Stimulated activated naive B cell treated with anti-CD40 and anti-IgM and Interleukin-4, amounts not matched to agents 10 μg/mL and 1 μg/mL and 100 μg/mL, for 72 hours (primary cell): ENCODE data around the gene RYR3.

Experiments
- ATAC-seq, 2 donors: fragments of 150-1000 bp; cut with Tn5 transposase; replicated peaks; 2 replicates each; pipeline ENCODE4 v1.10.0; 2021; ENCODE audit warnings: moderate library complexity in 1 of 2
- DNase-seq: peaks from one replicate; pipeline ENCODE4 v3.0.0; 2021
- H3K27ac Mint-ChIP-seq: one replicate; pipeline ENCODE4 v1.8.0; 2022; ENCODE audit warnings: mild to moderate bottlenecking, mixed read lengths
- H3K27me3 Mint-ChIP-seq, 2 donors: one replicate each; pipeline ENCODE4 v1.8.0; 2022; ENCODE audit warnings: mixed read lengths in 2 of 2
- H3K36me3 Mint-ChIP-seq, 2 donors: one replicate each; pipeline ENCODE4 v1.8.0; 2022; ENCODE audit warnings: mixed read lengths in 2 of 2, mild to moderate bottlenecking in 1 of 2
- H3K4me1 Mint-ChIP-seq, 2 donors: one replicate each; pipeline ENCODE4 v1.8.0; 2022; ENCODE audit warnings: mixed read lengths in 2 of 2, mild to moderate bottlenecking in 1 of 2
- H3K4me3 Mint-ChIP-seq, 2 donors: one replicate each; pipeline ENCODE4 v1.8.0; 2022; ENCODE audit warnings: mild to moderate bottlenecking in 2 of 2, mixed read lengths in 2 of 2, moderate library complexity in 1 of 2
- H3K9me3 Mint-ChIP-seq, 2 donors: one replicate each; pipeline ENCODE4 v1.8.0; 2022; ENCODE audit warnings: mixed read lengths in 2 of 2, mild to moderate bottlenecking in 1 of 2

The RYR3 gene

DNA sequence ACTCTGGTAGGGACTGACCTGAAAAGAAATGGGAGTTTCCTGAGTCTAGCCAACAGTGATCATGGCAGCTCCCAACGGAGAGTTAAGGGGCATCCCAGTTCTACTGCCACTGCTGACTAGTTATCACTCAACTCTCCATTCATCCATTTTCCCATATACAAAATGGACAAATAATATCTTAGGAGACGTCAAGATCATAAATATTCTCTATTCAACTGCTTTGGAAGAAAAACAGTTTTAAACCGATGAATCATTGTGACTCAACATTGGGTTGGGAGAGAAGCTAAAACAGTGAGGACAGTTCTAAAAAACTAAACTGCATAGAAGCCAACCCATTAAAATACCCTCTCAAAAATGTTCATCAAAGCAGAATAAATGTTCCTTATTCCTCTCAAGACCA, 600.0 kb downstream of the RYR3 start:
- Mint-ChIP-seq H3K36me3 (peaks cover 2% of the 10 kb centered on the region in 2 donors), H3K4me1 (peaks cover 12 to 26% of the 10 kb centered on the region in 2 donors), H3K4me3 (no peak overlapping the region), H3K27ac (no peak overlapping the region), H3K9me3 (no peaks in the 10 kb centered on the region), H3K27me3 (no peaks in the 10 kb centered on the region)
- ATAC-seq = no peak
- DNase-seq = no peak

- ATAC-seq (no peak), DNase-seq (no peak)
- Mint-ChIP-seq H3K27me3 (no peaks in the 10 kb centered on the region), H3K4me1 (peaks cover 15 to 30% of the 10 kb centered on the region in 2 donors), H3K36me3 (peaks cover 2 to 4% of the 10 kb centered on the region in 2 donors), H3K27ac (no peak overlapping the region), H3K9me3 (no peaks in the 10 kb centered on the region), H3K4me3 (no peak overlapping the region)
These were observed 601.6 kb downstream of the RYR3 start for GRCh38 chr15:33912326-33912725.

DNA sequence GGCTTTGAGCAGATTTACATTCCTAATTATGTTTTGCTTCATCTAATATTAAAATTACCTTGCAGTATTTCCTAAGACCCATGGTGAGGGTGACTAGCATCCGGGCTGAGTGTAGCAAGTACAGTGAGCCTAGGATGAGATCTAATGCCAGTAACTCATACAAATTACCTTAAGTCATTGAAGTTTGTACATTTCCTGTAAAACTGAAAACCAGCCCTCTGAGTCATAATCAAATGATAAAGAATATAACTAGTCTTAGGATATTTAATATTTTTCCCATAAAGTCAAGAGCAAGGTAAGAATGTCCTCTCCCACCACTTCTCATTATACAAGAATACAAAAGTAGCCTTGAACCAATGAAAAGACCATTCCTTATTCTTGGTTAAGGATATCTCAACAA, 602.7 kb downstream of the RYR3 start:
- Mint-ChIP-seq H3K4me3 (no peak overlapping the region), H3K27ac (no peak overlapping the region), H3K27me3 (no peaks in the 10 kb centered on the region), H3K36me3 (peaks cover 2 to 4% of the 10 kb centered on the region in 2 donors), H3K4me1 (peaks cover 15 to 30% of the 10 kb centered on the region in 2 donors), H3K9me3 (no peaks in the 10 kb centered on the region)
- no peak for DNase-seq
- ATAC-seq = no peak
